D341Med (cell line): Measurements from ENCODE around the gene APPBP2.
"Not testable (repeated sequence)": the region's sequence is repeated elsewhere in the genome, so short reads cannot be mapped to it uniquely, and the experiment has no call there.

ENCODE experiments used
- DNase-seq: peaks from one replicate; pipeline ENCODE4 v3.0.0; 2012; ENCODE audit warnings: low spot score

The APPBP2 gene

DNA sequence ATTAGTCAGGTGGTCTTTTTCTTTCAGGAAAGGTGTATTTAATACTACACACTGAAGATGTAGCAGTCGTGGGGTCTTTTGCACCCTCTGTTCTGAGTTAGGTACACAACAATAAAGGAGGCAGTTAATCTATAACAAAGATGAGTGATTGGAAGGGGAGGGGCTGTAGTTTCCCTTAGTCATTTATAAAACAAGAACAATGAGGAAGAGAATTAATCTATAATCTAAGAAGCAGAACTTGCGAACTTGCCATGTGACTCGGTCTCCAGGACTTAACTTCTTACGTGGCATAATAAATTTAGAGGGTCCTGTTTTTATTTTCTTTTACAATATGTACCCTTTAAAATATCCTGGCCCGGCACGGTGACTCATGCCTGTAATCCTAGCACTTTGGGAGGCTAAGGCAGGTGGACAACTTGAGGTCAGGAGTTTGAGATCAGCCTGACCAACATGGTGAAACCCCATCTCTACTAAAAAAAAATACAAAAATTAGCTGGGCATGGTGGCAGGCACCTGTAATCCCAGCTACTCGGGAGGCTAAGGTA, 8.6 kb upstream of the APPBP2 start:
- DNase-seq, result no peak

DNA sequence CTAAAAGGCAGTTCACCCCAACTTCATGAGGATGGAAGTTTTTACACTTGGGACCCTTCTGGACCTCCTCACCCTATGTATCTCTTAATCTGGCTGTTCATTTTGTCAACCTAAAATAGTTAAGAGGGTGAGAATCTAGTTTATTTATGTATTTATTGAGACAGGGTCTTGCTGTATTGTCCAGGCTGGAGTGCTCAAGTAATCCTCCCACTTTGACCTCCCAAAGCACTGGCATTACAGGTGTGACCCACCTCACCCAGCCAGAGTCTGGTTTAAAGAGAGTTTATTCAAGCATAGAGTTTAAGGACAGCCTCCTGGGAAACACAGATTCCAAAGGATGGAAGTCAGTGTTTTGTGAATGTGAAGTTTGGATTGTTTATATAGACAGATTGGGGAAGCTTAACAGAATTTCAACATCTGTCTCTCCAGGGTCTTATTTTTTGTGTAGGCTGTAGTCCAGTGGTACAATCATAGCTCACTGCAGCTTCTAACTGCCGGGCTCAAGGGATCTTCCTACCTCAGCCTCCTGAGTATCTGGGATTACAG, 8.0 kb upstream of the APPBP2 start:
- DNase-seq, result no peak

DNA sequence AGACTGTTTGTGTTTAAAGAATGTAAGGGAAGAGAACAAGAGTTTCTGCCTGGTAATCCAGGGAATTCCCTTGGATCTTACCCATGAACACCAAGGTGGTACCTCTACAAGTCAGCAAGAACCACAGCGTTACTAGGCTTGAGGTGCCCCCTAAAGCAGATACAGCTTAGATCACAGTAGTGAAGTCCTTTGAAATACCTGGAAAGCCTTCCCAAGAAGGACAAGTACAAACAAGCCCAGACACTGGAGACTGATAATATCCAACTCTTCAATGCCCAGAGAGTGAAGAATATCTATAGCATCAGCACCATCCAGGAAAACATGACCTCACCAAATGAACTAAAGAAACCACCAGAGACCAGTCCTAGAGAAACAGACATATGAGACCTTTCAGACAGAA, 3.8 kb upstream of the APPBP2 start:
- no peak for DNase-seq

DNA sequence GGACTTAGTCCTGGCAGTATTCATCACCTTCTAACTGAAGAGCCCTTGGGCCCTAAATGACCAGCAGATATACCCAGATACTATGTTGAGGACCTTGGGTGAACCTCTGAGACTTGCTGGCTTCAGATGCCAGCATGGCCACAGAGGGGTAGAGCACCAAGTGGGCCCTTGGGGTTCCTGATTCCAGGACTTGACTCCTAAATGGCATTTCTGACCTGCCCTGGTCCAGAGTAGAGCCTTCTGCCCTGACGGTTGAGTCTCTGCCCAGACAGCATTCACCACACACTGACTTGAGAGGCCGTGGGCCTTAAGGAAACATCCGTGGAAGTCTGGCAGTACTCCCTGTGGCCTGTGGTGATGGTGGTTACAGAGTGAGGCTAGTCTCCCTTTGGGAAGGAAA, 2.8 kb upstream of the APPBP2 start:
- DNase-seq, result no peak

DNA sequence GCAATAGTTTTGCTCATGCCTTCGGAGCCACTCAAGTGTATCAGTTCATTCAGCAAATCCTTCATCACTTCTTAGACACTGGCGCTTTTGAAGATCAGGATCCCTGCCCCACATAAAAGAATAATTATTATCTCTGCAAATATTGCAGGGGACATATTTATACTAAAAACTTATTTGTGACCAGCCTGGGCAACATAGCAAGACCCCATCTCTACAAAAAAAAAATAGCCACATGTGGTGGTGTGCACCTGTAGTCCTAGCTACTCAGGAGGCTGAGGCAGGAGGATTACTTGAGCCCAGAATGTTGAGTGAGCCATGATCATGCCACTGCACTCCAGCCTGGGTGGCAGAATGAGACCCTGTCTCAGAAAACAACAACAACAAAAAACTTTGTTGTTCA, 1.7 kb upstream of the APPBP2 start:
- no peak for DNase-seq

DNA sequence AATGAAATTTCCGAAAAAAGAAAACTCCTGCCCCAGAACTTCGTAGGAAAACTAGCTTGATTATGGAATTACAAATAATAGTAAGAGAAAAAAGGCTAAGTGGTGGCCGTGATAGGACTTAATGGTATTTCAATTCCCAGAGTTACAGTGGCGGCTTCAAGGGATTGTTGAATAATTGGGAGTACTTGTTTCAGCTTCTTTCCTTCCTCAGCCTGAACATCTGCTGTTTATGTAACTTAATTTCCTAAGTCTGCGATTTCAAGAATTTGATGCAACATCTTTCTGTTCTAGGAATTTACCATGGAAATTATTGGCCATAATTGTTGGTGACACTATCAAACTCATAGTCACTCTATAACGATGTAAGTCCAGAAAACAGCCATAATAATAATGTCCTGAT, 684 bp upstream of the APPBP2 start:
- no peak for DNase-seq

DNA sequence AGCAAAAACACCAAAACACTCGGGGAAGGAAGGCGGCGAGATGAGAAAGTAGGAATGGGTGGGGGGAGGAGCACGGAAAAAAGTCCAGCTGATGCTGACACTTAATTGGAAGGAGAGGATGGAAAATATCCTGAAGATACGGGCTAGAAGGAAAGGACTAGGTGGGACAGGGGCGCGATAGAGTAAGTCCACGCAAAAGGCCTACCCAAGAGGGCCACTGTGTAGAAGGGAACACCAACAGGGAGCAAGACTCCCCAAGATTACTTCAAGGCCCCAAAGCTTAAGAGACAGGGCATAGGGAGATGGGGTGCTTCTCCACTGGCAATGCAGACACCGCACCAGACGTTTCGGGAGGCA, 736 bp downstream of the APPBP2 start:
- no peak for DNase-seq

DNA sequence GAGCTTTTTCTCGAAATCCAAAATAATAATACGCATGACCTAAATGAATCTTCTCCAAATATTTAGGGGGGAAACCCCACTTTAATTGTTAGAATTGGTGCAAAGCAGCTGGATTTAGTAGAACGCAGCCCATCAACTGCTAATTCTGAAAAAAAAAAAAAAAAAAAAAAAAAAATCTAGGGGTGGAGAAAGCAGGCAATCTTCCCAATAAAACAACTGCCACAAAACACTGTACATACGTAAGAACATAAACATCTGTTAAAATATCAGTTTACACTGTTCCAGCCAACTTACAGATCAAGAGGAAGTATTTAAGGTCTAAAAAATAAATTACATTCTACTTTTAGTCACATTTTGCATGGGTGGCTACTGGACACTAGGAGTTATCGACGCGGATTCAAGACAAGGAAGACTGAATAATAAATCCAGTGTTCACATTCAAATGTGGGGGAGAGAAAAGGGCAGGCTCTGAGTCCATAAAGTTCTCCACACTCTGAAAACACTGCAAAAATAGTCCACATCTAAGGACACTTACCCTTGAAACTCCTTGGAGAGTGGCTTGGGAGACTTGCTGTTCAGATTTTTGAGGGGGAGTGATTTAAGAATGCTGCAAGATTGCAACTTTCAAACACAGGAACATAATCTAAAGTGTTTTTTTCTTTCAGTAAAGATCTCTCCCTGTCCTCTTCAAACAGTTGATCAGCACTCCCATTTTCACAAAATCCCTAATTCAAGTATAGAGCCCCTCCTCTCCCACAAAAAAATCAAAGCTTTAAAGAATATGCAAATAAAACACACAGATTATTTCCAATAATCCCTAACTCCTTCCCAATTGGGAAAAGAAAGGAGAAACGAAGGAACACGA, 1.3 kb downstream of the APPBP2 start:
- DNase-seq, result no peak

DNA sequence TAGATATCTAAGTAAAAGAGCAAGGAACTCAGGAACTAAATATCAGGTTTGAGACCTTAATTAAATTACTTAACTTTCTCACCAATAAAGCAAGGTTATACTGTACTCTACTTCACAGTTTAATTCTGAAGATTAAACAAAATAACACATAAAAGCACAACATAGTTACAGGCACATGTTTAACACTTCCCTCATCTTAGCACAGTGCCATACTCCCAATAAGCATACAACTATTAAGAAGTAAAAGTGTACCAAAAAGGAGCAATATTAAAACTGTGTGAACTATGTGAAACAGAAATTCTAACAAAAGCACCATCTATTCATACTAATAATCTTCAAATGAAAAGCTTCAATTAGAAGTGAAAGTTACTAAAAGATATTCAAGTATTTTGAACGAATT, 2.2 kb downstream of the APPBP2 start:
- no peak for DNase-seq

DNA sequence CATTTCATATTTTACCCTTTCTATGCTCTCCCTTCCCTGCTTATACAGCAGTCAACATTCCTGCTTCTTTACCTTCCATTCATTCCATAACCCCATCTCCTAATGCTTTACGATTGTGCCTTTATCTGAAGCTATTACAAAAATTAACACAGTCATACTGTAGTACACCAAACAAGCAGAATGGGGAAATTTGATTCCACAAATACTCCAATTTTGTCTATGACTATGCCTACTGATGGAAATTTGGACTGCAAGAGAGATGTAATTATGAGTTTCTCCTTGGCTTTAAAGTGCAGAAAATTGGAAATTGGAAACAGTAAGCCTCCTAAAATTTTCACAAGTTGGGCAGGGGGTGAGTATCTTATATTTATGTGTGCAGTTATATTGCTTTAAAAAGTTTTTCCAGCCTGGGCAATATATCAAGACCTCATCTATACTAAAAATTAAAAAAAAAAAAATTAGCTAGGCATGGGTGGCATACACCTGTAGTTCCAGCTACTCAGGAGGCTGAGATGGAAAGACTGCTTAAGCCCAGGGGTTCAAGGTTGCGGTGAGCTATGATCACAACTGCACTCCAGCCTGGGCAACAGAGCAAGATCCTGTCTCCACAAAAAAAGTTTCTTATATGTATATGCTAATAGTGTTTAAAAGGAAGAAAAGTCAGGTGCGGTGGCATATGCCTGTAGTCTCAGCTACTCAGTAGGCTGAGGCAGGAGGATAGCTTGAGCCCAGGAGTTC, 3.0 kb downstream of the APPBP2 start:
- DNase-seq, result no peak

DNA sequence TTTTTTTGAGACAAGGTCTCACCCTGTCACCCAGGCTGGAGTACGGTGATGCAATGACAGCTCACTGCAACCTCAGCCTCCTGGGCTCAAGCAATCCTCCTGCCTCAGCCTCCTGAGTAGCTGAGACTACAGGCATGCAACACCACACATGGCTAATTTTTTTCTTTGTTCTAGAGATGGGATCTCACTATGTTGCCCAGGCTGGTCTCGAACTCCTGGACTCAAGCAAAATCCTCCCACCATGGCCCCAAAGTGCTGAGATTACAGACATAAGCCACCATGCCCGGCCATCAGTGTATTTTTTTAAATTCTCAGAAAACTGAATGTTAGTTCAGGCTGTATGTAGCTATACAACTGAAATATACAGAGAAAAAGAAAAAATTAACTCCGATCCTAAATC, 6.2 kb downstream of the APPBP2 start:
- no peak for DNase-seq

DNA sequence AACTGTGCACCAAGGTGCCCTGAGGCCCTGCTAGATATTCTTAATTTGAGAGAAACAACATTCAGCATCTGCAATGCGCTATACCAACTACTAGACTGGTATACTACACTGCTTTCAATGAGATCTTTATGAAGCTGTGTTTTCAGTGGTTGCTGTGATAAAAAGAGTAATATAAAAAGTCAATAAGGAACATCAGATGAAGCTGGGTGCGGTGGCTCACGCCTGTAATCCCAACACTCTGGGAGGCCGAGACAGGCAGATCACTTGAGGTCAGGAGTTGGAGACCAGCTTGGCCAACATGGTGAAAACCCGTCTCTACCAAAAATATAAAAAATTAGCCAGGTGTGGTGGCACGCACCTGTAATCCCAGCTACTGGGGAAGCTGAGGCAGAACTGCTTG, 10.4 kb downstream of the APPBP2 start:
- not testable (repeated sequence) for DNase-seq

DNA sequence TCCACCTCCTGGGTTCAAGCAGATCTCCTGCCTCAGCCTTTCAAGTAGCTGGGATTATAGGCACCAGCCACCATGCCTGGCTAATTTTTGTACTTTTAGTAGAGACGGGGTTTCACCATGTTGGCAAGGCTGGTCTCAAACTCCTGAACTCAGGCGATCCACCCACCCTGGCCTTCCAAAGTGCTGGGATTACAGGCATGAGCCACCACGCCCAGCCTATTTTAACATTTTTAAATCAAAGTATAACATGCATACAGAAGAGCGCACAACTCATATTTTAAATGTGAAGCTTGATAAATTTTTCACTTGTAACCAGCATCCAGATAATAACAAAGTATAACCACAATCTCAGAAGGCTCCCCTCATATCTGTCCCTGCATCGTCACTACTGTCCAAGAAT, 10.8 kb downstream of the APPBP2 start:
- DNase-seq, result not testable (repeated sequence)

DNA sequence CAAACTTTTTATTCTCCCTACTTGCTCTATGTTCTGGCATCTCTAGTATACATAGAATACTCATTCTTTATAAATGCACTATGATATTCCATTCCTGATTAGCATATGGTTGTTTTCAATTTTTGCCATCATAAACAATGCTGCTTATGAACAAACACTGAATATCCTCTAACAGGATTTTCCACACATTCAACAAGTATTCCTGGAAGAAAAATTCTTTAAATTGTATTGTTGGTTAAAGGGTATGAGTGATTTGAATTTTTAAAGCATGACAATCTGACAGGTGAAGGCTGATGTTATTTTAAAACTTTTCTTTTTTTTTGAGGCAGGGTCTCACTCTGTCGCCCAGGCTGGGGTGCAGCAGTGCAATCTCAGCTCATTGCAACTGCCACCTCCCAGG, 11.5 kb downstream of the APPBP2 start:
- no peak for DNase-seq

DNA sequence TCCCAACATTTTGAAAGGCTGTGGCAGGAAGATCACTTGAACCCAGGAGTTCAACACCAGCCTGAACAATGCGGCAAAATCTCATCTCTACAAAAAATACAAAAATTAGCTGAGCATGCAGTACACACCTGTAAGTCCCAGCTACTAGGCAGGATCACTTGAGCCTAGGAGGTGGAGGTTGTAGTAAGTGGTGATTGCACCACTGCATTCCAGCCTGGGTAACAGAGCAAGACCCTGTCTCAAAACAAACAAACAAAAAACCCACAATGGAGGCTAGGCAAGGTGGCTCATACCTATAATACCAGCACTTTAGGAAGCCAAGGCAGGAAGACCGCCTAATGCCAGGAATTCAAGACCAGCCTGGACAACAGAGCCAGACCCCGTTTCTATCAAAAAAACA, 12.0 kb downstream of the APPBP2 start:
- DNase-seq, result no peak

DNA sequence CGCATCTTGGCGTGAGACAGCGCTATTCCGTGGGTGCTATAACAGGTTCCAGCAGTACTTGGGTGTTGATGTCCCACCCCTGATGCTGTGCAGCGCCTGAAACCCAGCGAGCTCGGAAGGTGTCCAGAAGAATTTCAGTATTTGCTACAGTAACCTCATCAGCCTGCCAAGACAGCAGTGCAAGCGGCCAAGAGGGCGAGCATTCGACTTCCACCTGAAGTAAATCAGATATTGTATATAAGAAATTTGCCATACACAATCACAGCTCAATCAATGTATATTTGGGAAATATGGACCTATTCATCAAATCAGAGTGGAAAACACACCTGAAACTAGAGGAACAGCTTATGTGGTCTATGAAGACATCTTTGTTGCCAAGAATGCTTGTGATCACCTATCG, 13.0 kb downstream of the APPBP2 start:
- DNase-seq, result no peak

DNA sequence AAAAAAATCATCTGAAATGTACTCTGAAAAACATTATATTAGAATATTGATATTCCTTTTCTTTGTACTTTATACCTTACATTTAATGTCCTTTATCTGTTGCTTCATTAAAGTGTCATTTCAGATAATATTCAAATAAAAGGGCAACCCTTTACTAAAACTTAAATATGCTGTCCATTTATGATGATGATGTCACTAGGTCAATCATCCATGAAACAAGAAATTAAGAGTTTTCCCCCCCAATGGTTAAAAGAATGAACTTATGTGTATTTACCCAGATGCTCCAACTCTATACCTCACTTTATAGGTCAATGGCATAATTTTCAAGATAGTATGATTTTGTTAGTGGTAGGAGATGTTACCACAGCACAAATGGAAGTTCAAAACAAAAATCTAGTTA, 15.3 kb downstream of the APPBP2 start:
- DNase-seq, result no peak

DNA sequence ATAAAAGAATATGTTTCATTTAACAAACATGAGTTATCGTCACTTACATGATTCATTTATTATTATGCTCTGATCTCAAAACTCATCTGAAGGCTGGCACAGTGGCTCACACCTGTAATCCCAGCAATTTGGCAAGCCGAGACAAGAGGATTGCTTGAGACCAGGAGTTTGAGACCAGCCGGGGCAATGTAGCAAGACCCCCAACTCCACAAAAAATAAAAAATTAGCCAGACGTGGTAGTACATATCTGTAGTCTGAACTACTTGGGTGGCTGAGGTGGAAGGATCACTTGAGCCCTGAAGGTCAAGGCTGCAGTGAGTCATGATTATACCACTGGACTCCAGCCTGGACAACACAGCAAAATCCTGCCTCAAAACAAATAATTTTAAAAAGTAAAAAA, 16.0 kb downstream of the APPBP2 start:
- no peak for DNase-seq

DNA sequence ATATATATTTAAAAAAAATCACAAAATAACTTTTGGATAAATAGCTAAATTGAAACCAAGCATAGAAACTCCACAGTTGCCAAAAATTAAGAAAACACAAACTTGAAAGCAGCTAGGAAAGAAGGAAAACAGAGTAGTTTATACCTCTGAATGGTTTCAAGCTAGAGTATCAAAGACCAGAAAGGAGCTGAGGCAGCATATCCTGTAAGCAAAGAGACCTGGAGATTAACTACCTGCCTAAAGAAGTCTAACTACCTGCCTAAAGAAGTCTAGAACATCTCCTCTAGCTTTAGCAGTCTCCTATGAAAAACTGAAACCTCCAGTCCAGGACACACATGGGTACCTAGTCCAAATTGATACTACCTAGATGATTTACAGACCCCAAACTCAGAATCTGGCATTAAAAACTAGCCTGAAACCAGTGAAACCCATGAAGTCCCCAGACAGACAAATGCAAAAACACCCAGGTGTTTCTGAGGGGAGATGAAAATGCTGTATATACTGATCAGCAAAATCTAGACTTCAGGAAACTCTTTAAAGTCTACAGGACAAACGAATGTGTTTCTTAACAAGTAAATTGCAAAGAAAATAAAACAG, 17.6 kb downstream of the APPBP2 start:
- no peak for DNase-seq

DNA sequence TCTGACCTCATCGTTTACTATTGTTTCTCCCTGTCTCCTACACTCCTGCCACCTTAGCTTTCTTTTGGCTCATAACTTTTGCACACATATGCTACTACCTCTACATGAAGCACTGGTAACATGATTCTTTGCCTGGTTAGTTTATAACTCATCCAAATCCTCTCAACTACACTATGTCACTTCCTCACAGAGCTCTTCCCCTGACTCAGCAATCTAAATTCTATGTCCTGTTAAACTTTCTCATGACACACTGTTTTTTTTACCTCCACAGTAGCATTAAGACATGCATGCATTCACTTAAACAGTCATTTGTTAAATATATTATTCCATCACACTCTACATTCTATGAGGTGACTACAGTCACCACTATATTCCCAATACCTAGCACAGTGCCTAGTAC, 19.7 kb downstream of the APPBP2 start:
- DNase-seq, result no peak

DNA sequence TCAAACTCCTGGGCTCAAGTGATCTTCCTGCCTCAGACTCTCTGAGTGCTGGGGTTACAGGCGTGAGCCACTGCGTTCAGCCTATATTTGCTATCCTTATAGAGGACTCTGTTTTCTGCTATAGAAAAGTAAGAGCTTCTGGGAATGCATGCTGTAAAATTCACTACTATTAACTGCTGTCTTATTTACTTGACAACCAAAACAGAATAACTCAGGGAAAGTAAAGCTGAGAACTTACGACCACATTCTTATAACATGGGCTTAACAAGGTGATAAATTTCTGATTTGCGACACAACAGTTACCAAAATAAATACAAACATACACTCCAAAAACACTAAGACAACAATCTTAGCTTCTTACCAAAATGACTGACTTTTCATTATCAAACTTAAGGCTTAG, 23.9 kb downstream of the APPBP2 start:
- DNase-seq, result no peak

DNA sequence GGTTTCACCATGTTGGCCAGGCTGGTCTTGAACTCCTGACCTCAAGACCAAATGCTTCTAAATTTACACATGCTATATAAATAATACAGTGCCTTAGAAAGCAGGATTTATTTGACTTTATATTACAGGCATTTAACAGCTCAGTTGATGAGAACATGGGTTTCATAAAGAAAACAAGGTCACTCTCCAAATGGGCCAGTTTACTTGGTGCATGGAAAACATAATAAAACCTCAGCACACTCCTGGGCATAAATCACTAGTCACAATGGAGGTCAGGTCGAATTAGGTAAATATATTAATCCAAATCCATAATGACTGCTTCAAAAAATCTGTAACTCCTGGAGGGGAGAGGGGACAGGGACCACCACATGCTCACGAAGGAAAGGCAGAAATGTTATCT, 24.5 kb downstream of the APPBP2 start:
- no peak for DNase-seq

DNA sequence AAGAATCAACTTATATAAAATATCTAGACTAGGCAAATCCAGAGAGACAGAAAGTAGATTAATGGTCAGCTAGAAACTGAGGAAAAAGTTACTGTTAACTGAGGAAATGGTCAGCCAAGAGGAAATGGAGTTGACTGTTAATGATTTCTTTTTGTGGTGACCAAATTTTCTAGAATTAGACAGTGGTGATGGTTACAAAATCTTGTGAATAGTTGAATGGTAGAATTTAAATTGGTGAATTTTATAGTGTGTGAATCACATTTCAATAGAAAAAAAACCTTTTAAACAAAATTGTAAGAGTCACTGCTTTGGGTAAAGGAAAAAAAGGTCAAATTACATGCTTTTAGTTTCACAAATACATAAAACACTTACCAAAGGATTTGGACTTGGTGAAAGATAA, 30.0 kb downstream of the APPBP2 start:
- no peak for DNase-seq
